ENCODE data around the gene URB2. TPM values are rescaled to one million over a fixed set of nuclear protein-coding genes. Genes with fewer than 3 reads are reported as not detected.

Gene URB2
- total and polyA plus RNA-seq, 10 of the 15 experiments (the other 5 are each of a cell fraction or from before 2014, with no cell fraction given), result 2.7 to 24.0 (median 16.9) TPM

- TF ChIP-seq SP1 (IDR thresholded peaks at IDR 0.05; ENCODE audit: low read depth, low read length) (no peak), SUZ12 (IDR thresholded peaks at IDR 0.05; ENCODE audit: unreplicated experiment) (no peak), JUND (IDR thresholded peaks at IDR 0.05; ENCODE audit: low read depth, low read length) (no peak), ZNF207 (IDR thresholded peaks at IDR 0.05; ENCODE audit: borderline replicate concordance) (no peak)
Observed at GRCh38 chr1:229585338-229585737, 40.7 kb upstream of the URB2 start (continued).

- ATAC-seq, result no peak
- in situ Hi-C loops (cut with MboI), result no loop called here
- ChIA-PET RAD21 (ENCODE audit: unreplicated experiment) (no interaction called here), CTCF (no interaction called here), SMC1A (ENCODE audit: uncharacterized antibody, unreplicated experiment) (no interaction called here), POLR2A (no interaction called here)
- Histone ChIP-seq H3K27me3 (replicated peaks in 1 of 2; ENCODE audit: control insufficient read depth in 2 of 2, insufficient read depth in 2 of 2, low read length in 1 of 2) (no peaks in the 10 kb centered on the region), H3K4me3 (no peak overlapping the region), H3K9ac (ENCODE audit: control insufficient read depth, insufficient read depth, low read length) (no peak overlapping the region), H3K9me3 (replicated peaks; ENCODE audit: control insufficient read depth, insufficient read depth, low read length) (no peaks in the 10 kb centered on the region), H3K4me1 (ENCODE audit: control insufficient read depth, insufficient read depth, low read length) (no peaks in the 10 kb centered on the region), H3K27ac (ENCODE audit: control insufficient read depth, insufficient read depth) (no peak overlapping the region), H3K79me2 (ENCODE audit: control insufficient read depth, insufficient read depth, low read length) (no peaks in the 10 kb centered on the region), H4K20me1 (ENCODE audit: control insufficient read depth, insufficient read depth) (no peaks in the 10 kb centered on the region), H3K36me3 (ENCODE audit: control insufficient read depth in 2 of 2, insufficient read depth in 2 of 2, low read length in 1 of 2) (peaks cover 9 to 11% of the 10 kb centered on the region in 2 experiments), H3K4me2 (ENCODE audit: control insufficient read depth, insufficient read depth) (no peak overlapping the region), H2AFZ (ENCODE audit: control insufficient read depth, low read depth, low read length) (no peak overlapping the region)
- intact Hi-C loops (cut with micrococcal nuclease; ENCODE audit: unreplicated experiment), result no loop called here
- TF ChIP-seq MYC (IDR thresholded peaks at IDR 0.05; ENCODE audit: insufficient read depth, insufficient read length, insufficient replicate concordance, low read length, severe bottlenecking) (no peak), ZNF24 (IDR thresholded peaks at IDR 0.05) (no peak)
- no peak for FAIRE-seq
- no TSS peak for BruUV-seq (replicated peaks)
- WGBS (ENCODE audit: insufficient coverage, insufficient replicate concordance, low lambda C conversion rate, missing lambda C conversion rate), result 89% methylated on average over 5 of the region's 5 CpGs
- no peak for DNase-seq (ENCODE audit: low read depth, low spot score)
Observed at GRCh38 chr1:229590119-229590518, 35.9 kb upstream of the URB2 start.

GRCh38 chr1:229593800-229594199 lies 32.2 kb upstream of the URB2 start:
- no peak overlapping the region for H3K4me3 ChIP-seq
- intact Hi-C loops (cut with micrococcal nuclease; ENCODE audit: unreplicated experiment) (no loop called here), in situ Hi-C loops (cut with MboI) (no loop called here)
- POLR2A ChIA-PET, result no interaction called here
- H4K20me1 ChIP-seq (ENCODE audit: control insufficient read depth, insufficient read depth), result no peaks in the 10 kb centered on the region
- SMC1A ChIA-PET (ENCODE audit: uncharacterized antibody, unreplicated experiment), result no interaction called here
- H3K9ac ChIP-seq (ENCODE audit: control insufficient read depth, insufficient read depth, low read length), result no peak overlapping the region
- H3K36me3 ChIP-seq (ENCODE audit: control insufficient read depth in 2 of 2, insufficient read depth in 2 of 2, low read length in 1 of 2), result peaks cover 11 to 15% of the 10 kb centered on the region in 2 experiments
- RAD21 ChIA-PET (ENCODE audit: unreplicated experiment), result no interaction called here
- no peak for DNase-seq (ENCODE audit: low read depth, low spot score)
- no peaks in the 10 kb centered on the region for H3K9me3 ChIP-seq (replicated peaks; ENCODE audit: control insufficient read depth, insufficient read depth, low read length)
- no peak overlapping the region for H3K4me2 ChIP-seq (ENCODE audit: control insufficient read depth, insufficient read depth)
- no peaks in the 10 kb centered on the region for H3K79me2 ChIP-seq (ENCODE audit: control insufficient read depth, insufficient read depth, low read length)
- no peaks in the 10 kb centered on the region for H3K27me3 ChIP-seq (replicated peaks in 1 of 2; ENCODE audit: control insufficient read depth in 2 of 2, insufficient read depth in 2 of 2, low read length in 1 of 2)
- no peak for FAIRE-seq
- no peak overlapping the region for H2AFZ ChIP-seq (ENCODE audit: control insufficient read depth, low read depth, low read length)
- H3K27ac ChIP-seq (ENCODE audit: control insufficient read depth, insufficient read depth), result no peak overlapping the region
- WGBS (ENCODE audit: insufficient coverage, insufficient replicate concordance, low lambda C conversion rate, missing lambda C conversion rate), result 92% methylated on average over 12 of the region's 12 CpGs
- no peak for ATAC-seq
- TF ChIP-seq SP1 (IDR thresholded peaks at IDR 0.05; ENCODE audit: low read depth, low read length) (no peak), WRNIP1 (IDR thresholded peaks at IDR 0.05; ENCODE audit: borderline replicate concordance, low read depth, low read length) (no peak), ELK1 (IDR thresholded peaks at IDR 0.05; ENCODE audit: low read depth, low read length) (no peak), RAD51 (IDR thresholded peaks at IDR 0.05) (no peak), ZNF207 (IDR thresholded peaks at IDR 0.05; ENCODE audit: borderline replicate concordance) (no peak), IKZF1 (conservative IDR thresholded peaks at IDR 0.05) (no peak)
- CTCF ChIA-PET, result no interaction called here
- no peaks in the 10 kb centered on the region for H3K4me1 ChIP-seq (ENCODE audit: control insufficient read depth, insufficient read depth, low read length)
- BruUV-seq (replicated peaks), result no TSS peak

Measured in GM12878 (cell line).